Kidney epithelial cell (primary cell): ENCODE results near the gene PELI2. TPM values are rescaled to one million over a fixed set of nuclear protein-coding genes. Genes with fewer than 3 reads are reported as not detected.

Source experiments
- DNase-seq: peaks from one replicate; pipeline ENCODE4 v3.0.0-alpha.2; 2010; ENCODE audit warnings: low read depth
- H3K27me3 ChIP-seq: 2 replicates; pipeline ENCODE4 v1.6.0; 2011; ENCODE audit warnings: low read length; ENCODE audit not compliant: control insufficient read depth, insufficient read depth
- H3K36me3 ChIP-seq: 2 replicates; pipeline ENCODE4 v1.5.1; 2011; ENCODE audit warnings: low read length; ENCODE audit not compliant: control insufficient read depth, insufficient read depth
- H3K4me3 ChIP-seq: 2 replicates; pipeline ENCODE4 v1.5.1; 2011; ENCODE audit warnings: low read depth, mild to moderate bottlenecking, control low read depth, low read length
- total RNA-seq: library from RNA; depleted of rRNA; stranded (reverse); fragments of >200 nt; gene quantifications from 2 replicates; pipeline ENCODE4 v1.2.3, GENCODE V29; 2015
- TF ChIP-seq, protein P1 (sequence below): IDR thresholded peaks from 2 replicates; pipeline ENCODE4 v1.5.1; 2011; ENCODE audit warnings: mild to moderate bottlenecking, moderate library complexity, low read length, control low read depth, inconsistent platforms; ENCODE audit not compliant: insufficient read depth, poor library complexity, severe bottlenecking

PELI2 gene
- total RNA-seq, 1 donor from 2014 or later = 4.8 TPM

DNA sequence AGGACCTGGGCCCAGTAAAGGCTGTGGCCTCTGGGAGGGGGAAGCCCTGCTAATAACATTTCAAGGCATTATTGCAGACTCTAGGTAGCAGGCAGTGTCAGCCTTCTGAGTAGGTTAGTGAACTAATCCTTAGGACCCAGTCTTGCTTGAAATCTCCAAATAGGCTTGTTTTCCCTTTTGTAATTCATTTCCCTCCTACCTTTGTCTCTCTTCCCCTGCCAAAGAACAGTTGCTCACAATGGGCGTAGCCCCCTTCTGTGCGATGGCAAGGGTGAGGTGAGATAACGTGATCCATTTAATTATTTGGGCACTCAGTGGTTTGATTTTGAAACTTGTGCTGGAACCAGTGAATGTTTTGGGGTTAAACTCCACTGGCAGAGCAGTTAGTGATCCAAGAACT, 10.9 kb downstream of the PELI2 start:
- Histone ChIP-seq H3K4me3 (no peak overlapping the region), H3K27me3 (no peaks in the 10 kb centered on the region), H3K36me3 (no peaks in the 10 kb centered on the region)
- TF ChIP-seq, protein P1, sequence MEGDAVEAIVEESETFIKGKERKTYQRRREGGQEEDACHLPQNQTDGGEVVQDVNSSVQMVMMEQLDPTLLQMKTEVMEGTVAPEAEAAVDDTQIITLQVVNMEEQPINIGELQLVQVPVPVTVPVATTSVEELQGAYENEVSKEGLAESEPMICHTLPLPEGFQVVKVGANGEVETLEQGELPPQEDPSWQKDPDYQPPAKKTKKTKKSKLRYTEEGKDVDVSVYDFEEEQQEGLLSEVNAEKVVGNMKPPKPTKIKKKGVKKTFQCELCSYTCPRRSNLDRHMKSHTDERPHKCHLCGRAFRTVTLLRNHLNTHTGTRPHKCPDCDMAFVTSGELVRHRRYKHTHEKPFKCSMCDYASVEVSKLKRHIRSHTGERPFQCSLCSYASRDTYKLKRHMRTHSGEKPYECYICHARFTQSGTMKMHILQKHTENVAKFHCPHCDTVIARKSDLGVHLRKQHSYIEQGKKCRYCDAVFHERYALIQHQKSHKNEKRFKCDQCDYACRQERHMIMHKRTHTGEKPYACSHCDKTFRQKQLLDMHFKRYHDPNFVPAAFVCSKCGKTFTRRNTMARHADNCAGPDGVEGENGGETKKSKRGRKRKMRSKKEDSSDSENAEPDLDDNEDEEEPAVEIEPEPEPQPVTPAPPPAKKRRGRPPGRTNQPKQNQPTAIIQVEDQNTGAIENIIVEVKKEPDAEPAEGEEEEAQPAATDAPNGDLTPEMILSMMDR = no peak
- no peak for DNase-seq

DNA sequence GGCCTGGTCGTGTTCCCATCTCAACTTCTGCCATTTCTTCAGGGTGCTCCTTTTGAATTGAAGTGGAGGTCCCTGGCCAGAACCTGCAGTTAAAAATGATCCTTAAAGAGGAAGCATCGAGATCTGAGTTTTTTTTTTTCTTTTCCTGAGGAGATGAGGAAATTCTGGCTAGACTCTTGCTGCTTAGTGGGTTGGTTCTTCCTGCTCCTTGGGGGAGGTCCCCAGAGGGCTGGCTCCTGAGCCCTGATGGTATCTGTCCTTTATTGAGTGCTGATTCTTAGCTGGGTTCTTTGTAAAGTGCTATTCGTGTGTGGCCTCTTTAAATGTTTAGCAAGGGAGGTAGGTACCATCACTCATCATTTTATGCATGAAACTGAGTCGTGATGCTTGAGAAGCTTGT, 11.7 kb downstream of the PELI2 start:
- no peak overlapping the region for H3K4me3 ChIP-seq
- H3K36me3 ChIP-seq = no peaks in the 10 kb centered on the region
- TF ChIP-seq, protein P1 = no peak
- H3K27me3 ChIP-seq = no peaks in the 10 kb centered on the region
- no peak for DNase-seq

DNA sequence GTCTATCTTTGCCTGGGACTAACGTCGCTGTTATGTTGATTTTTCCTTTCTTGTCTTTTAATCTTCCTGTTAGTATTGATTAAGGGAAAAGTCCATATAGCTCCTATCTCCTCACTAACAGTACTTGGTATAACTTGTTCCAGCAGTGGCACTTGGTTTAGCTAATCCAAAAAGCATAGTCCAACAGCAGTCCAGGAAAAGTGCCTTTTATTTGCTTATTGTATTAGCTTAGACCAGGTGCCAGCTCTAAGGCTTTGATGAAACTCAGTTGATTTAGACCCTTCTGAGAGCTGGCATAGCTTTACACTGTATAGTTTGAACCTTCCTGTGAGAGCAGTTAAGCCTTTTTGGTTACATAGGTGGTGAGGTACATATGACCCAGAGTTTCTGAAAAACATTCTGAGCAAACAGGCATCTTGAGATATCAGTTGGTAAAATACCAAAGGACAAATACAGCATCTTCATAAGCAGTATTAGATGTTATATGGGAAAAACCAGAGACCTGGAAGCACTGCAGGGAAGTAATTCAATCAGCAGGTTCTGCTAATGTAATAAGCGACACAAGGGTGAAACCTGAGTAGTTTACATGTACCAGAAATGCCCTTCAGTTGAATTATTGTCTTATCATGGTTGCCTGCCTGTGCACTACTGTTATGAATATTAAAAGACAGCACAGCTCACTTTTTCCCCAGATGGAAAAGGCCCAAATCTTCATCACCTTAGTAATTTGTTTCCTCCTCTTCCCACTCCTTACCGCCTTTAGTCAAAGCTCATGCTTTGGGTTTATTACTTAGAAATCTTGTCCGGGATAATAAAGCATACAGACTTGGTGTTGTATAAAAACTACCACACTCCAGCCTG, 13.0 kb downstream of the PELI2 start:
- no peak for DNase-seq
- Histone ChIP-seq H3K36me3 (no peaks in the 10 kb centered on the region), H3K27me3 (no peaks in the 10 kb centered on the region), H3K4me3 (no peak overlapping the region)
- TF ChIP-seq, protein P1 = no peak

DNA sequence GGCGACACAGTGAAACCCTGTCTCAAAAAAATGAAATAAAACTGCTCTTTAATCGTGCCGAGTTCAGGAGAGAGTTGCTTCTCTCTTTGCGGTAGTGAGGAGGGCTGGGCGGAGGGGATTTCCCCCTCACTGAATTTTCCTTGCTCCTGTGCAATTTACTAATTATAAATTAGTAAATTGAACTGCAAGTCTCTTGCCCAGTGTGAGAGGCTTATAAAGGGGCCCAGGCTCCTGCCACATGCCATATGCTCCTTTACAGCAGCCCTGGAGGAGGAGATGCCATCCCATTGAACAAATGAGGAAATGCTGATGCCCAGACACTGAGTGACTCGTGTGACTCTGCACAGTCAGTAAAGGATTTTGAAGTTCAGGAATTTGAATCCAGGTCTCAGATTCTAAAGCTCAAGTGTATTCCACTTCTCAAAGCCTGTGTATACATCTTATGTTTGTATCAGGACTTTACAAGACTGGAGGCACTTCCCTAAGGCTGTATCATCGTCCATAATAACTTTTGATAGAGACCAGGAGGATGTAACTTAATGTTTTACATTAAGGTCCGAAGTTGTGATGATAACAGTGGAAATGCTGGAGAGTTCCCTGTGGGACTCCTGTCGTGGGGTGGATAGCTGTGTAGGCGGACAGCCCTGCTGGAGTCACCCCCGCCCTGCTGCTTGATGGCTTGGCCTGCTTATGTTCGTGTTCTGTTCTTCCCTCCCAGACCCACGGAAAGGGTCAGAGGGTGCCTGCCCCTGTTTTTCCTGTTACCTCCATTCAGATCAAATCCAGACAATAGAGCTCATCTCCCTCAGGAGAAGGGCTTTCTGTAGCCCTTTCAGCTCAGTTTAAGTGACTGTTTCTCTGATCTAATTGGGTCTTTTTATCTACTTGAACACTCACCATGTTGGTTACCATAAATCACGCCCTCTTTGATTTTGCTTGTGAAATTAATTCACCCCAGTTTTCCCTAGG, 13.9 kb downstream of the PELI2 start:
- H3K27me3 ChIP-seq = no peaks in the 10 kb centered on the region
- no peaks in the 10 kb centered on the region for H3K36me3 ChIP-seq
- no peak overlapping the region for H3K4me3 ChIP-seq
- TF ChIP-seq, protein P1 = no peak
- DNase-seq = no peak

DNA sequence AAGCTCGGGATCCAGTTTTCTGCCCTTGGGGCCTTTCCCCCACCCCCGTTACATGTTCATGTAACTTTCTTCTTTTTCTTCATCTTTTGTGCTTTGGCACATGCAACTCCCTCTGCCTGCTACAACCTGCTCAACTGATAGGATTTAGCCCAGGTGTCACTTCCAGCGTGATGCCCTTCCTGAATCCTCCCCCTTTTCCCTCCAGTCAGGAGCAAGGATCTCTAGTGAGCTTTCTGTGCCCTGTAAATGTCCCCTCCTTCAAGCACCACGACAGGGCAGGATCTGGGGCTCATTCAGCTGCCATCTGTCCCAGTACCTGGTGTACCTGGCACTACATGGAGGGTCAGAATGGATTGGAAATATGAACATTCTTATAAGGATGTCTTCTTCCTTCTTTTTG, 15.3 kb downstream of the PELI2 start:
- H3K27me3 ChIP-seq = no peaks in the 10 kb centered on the region
- no peak for DNase-seq

More for the DNA sequence above, 15.3 kb downstream of the PELI2 start:
- H3K4me3 ChIP-seq = no peak overlapping the region
- TF ChIP-seq, protein P1 = no peak
- H3K36me3 ChIP-seq = no peaks in the 10 kb centered on the region
